SU-DHL-6 (cell line): ENCODE data around the gene DOCK11.

Source experiments
- EZH2phosphoT487 ChIP-seq: fragments of 200-600 bp; sonication (generic), shearing (Covaris generic); conservative IDR thresholded peaks from 2 replicates; pipeline ENCODE4 v1.6.1; 2018; ENCODE audit warnings: mild to moderate bottlenecking, antibody characterized with exemption, low read length, moderate library complexity, mixed read lengths
- TF ChIP-seq, protein P1 (sequence below): fragments of 200-600 bp; sonication (generic); IDR thresholded peaks from one replicate; pipeline ENCODE4 v1.5.1; 2017; ENCODE audit warnings: antibody characterized with exemption, mild to moderate bottlenecking, low read length, moderate library complexity; ENCODE audit not compliant: insufficient read depth, poor library complexity, severe bottlenecking

DNA sequence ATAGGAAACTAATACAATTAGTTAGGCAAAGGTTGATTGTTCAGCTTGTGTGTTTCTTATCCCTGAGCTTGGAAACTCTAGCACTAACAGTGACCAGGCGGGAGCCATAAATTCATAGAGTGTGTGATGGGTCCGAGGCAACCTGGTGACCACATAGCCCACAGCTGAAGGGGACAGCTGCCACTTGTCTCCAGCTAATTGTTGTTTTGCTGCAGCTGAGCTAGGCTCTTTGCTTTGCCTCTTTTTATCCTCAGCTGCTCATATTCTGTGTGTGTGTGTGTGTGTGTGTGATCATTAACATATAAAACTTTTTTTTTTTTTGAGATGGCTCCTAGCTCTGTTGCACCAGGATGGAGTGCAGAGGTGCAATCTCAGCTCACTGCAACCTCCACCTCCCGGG lies 53.2 kb downstream of the DOCK11 start:
- TF ChIP-seq, protein P1, sequence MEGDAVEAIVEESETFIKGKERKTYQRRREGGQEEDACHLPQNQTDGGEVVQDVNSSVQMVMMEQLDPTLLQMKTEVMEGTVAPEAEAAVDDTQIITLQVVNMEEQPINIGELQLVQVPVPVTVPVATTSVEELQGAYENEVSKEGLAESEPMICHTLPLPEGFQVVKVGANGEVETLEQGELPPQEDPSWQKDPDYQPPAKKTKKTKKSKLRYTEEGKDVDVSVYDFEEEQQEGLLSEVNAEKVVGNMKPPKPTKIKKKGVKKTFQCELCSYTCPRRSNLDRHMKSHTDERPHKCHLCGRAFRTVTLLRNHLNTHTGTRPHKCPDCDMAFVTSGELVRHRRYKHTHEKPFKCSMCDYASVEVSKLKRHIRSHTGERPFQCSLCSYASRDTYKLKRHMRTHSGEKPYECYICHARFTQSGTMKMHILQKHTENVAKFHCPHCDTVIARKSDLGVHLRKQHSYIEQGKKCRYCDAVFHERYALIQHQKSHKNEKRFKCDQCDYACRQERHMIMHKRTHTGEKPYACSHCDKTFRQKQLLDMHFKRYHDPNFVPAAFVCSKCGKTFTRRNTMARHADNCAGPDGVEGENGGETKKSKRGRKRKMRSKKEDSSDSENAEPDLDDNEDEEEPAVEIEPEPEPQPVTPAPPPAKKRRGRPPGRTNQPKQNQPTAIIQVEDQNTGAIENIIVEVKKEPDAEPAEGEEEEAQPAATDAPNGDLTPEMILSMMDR, result no peak
- TF ChIP-seq EZH2phosphoT487, result no peak
